GM18517 (cell line): ENCODE data around the gene GUSB.
A peak's percentile ranks its signal among the peaks of the same experiment; 100 is the strongest.
"Not testable (repeated sequence)": the region's sequence is repeated elsewhere in the genome, so short reads cannot be mapped to it uniquely, and the experiment has no call there.

Experiments
- ATAC-seq: cut with Tn5 transposase; IDR thresholded peaks from one replicate; pipeline ENCODE4 v1.9.1; 2021; ENCODE audit warnings: mild to moderate bottlenecking, moderate library complexity; ENCODE audit not compliant: unreplicated experiment

GUSB gene

DNA sequence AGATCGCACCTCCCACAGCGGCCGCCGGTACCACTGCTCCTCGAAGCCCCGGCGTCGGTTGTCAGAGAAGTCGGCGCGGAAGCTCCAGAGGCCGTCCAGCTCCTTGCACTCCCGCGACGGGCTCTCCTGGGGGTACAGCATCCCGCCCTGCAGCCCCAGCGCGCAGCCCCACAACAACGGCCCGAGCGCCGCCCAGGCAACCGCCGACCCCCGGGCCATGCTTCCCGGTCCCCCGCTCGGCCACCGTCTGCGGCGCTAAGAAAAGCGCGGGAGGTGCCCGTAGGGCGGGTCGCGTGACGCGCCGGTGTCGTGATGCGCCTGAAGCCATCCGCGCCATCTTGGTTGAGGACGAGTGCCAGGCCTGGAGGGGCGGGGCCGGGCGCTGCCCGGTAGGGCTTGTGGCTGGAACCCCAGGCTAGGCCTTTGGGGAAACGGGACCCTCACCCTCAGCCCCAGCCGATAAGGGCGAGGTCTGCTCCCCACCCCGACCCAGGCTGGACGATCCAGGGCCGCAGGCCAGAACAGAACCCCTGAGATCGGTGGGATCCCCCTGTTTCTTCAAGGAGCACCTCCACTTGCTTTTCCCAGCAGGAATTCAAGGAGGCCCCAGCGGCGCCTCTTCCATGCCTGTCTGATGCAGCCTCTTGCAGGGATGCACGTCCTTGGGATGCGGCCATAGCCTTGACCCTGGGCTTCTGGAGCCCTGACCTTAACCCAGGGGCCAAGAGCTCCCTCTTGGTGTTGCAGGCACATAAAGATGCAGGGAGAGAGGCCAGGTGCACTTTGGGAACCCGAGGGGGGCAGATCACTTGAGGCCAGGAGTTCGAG lies at the start of gene GUSB:
GUSB (minus strand) TSS at position 249 of the 828 bp plus-strand sequence; CDS start at position 219, 30 bp downstream.
- ATAC-seq: peak; percentile 65

GRCh38 chr7:66028342-66028741 lies 46.3 kb upstream of the GUSB start:
- ATAC-seq: not testable (repeated sequence)

DNA sequence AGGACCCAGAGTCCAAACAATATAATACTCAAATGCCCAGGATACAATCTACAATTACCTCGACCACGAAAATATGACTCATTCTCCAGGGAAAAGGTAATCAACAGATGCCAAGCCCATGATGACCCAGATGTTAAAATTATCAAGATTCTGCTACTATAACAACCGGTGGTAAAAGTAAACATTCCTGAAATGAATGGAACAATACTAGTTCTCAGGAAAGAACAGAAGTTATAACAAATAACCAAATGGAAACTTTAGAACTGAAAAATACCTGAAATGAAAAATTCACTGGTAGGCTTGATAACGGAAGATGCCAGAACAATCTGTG lies 34.1 kb upstream of the GUSB start:
- no peak for ATAC-seq

- no peak for ATAC-seq
Observed at GRCh38 chr7:66015440-66016130, 33.6 kb upstream of the GUSB start.

DNA sequence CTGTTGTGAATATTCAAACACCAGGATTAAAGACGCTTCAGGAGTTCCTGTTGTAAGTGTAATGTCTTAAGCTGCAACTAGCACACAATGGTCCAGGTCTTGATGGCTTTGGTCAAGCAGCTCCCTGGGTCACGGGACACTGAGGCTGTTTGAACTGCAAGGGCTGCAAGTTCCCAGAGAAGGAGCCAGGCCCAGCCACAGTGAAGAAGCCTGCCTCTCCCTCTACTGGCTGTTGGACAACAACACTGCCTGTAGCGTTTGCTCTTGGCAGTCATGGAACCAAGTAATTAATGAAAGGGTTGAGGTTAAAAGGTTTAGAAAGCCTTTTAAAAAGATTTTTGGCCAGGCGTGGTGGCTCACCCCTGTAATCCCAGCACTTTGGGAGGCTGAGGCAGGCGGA lies 31.9 kb upstream of the GUSB start:
- no peak for ATAC-seq

DNA sequence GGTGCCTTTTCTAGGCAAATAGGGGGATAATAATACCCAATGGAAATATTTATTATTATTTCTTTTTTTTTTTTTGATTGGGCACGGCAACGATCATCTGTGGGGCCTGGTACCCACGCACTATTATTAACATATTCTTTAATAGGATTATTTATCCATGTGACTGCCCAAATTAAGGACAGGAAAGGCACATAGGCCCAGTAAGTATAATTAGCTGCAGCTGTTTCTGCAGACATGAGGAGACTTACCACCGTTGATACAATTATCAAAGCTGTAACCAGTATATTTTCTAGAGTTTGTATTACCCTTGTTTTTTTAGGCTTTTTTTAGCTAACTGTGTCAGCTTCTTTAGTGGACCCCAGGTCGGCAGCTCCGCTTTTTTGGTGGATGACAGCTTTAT lies 25.2 kb upstream of the GUSB start:
- no peak for ATAC-seq

DNA sequence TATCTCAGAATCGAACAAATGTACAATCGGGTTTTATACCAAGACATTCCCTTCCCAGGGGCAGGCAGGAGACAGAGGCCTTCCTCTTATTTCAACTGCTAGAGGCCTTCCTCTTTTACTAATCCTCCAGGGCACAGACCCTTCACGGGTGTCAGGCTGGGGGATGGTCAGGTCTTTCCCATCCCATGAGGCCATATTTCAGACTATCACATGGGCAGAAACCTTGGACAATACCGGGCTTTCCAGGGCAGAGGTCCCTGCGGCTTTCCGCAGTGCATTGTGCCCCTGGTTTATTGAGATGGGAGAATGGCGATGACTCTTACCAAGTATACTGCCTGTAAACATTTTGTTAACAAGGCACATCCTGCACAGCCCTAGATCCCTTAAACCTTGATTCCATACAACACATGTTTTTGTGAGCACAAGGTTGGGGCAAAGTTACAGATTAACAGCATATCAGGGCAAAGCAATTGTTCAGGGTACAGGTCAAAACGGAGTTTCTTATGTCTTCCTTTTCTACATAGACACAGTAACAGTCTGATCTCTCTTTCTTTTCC lies 23.2 kb upstream of the GUSB start:
- ATAC-seq: not testable (repeated sequence)

- ATAC-seq: not testable (repeated sequence)
Observed at GRCh38 chr7:66000823-66001417, 18.9 kb upstream of the GUSB start.

- ATAC-seq: not testable (repeated sequence)
Observed at GRCh38 chr7:65994984-65995383, 13.0 kb upstream of the GUSB start.

DNA sequence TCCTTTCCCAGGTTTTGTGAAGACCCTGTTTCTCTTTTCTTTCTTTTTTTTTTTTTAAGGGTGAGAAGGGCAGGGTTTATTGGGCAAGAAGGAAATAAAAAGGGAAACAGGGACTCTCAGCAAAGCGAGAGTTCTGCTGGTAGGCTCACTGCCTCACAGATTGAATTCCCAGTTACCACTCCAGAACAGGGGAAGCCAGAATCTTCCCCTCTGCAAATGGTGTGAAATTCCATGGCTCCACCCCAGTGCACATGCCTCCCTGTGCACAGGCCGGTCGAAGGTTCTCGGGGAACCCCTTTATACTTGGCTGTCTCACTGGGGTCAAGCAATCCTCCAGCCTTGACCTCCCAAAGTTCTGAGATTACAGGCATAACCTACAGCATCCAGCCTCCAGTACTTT lies 10.5 kb upstream of the GUSB start:
- ATAC-seq: no peak

DNA sequence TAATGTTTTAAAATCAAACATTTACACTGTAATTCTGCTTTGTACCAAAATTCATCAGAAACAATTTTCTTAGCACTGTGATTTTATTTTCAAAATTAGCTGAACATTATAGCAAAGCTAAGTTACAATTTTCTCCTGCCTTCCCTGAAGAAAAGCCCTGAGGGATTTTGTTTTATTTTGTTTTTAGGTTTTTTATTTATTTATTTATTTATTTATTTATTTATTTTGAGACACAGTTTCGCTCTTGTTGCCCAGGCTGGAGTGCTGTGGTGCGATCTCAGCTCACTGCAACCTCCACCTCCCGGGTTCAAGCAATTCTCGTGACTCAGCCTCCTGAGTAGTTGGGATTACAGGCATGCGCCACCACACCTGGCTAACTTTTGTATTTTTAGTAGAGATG lies 9.8 kb upstream of the GUSB start:
- not testable (repeated sequence) for ATAC-seq

- ATAC-seq: no peak
Observed at GRCh38 chr7:65989694-65990080, 7.7 kb upstream of the GUSB start.

DNA sequence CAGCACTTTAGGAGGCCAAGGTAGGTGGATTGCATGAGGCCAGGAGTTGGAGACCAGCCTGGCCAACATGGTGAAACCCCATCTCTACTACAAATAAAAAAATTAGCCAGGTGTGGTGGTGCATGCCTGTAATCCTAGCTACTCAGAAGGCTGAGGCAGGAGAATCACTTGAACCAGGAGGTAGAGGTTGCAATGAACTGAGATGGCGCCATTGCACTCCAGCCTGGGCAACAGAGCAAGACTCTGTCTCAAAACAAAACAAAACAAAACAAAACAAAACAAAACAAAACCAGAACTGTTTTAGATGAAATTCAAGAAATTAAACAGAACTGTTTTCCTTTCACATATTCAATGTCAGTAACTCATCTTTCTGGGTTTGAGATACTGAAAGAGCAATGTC lies 6.5 kb upstream of the GUSB start:
- ATAC-seq: not testable (repeated sequence)

GRCh38 chr7:65988084-65988483 lies 6.1 kb upstream of the GUSB start:
- no peak for ATAC-seq

DNA sequence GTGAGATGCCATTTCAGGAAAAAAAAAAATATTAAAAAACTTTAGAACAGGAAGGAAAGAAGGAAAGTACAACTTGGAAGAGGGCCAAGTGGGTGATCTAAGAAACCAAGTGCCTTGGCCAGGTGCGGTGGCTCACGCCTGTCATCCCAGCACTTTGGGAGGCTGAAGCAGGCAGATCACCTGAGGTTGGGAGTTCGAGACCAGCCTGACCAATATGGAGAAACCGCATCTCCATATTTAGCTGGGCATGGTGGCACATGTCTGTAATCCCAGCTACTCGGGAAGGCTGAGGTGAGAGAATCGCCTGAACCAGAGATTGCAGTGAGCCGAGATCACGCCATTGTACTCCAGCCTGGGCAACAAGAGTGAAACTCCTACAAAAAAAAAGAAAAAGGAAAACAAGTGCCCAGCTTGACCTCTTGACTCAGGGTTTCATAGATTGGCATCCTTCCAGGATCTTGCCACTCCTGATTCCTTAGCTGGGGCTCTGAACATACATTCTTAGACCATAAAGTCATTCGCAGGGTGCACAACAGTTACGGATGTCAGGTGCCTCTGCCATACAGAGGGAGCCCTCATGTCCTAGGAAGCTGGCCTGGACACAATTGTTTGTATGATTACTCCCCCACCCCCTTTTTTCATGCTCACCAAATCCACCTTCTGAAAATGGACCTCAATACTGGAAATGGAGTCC lies 2.1 kb upstream of the GUSB start:
- no peak for ATAC-seq

- peak; percentile 79 for ATAC-seq
Observed at GRCh38 chr7:65980478-65981250, 1.3 kb downstream of the GUSB start.

DNA sequence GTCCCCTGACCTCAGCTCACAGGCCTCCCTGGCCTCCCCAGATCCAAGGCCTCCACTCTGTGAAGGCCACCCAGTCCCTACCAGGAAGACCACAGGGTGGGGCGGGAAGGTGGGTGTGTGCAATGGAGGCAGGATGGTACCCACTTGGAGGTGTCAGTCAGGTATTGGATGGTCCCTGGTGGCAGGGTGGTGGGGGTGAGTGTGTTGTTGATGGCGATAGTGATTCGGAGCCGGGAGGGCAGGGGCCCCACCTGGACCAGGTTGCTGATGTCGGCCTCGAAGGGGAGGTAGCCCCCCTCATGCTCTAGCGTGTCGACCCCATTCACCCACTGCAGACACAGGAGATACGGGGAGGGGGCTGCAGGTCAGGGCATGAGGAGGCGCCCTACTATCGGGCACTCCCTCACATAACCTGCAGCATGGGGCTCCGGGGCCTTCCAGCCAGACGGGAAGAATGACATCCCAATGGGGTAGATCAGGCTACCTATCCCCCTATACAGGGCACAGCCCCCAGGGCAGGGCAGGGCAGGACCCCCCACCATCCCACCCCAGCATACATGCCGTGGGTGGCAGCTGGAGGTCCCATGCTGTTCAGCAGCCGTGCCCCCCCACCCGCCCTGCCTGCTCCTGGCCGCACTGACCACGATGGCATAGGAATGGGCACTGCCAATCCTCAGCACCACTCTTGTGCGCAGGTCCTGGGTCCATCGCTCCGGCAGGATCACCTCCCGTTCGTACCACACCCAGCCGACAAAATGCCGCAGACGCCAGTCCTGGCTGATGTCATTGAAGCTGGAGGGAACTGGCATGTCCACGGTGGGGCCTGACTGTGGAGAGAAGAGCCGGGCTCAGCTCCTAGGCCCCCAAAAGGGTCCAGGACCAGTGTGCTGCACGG lies 2.2 kb downstream of the GUSB start:
- no peak for ATAC-seq

GRCh38 chr7:65978891-65979582 lies 3.0 kb downstream of the GUSB start:
- no peak for ATAC-seq
